ENCODE results near the gene ARF6.
A peak's percentile ranks its signal among the peaks of the same experiment; 100 is the strongest.
"Not testable (repeated sequence)": the region's sequence is repeated elsewhere in the genome, so short reads cannot be mapped to it uniquely, and the experiment has no call there.

Gene ARF6

GRCh38 chr14:49909016-49909415, 16.1 kb downstream of the ARF6 start:
- no peak for DNase-seq

GRCh38 chr14:49915085-49915484, 22.2 kb downstream of the ARF6 start:
- DNase-seq: no peak

- DNase-seq: no peak
Observed at GRCh38 chr14:49918706-49919105, 25.8 kb downstream of the ARF6 start.

GRCh38 chr14:49919825-49920659, 27.2 kb downstream of the ARF6 start:
- no peak for DNase-seq

GRCh38 chr14:49920935-49921334, 28.1 kb downstream of the ARF6 start:
- no peak for DNase-seq

- no peak for DNase-seq
Observed at GRCh38 chr14:49921401-49921800, 28.5 kb downstream of the ARF6 start.

GRCh38 chr14:49923442-49923841, 30.6 kb downstream of the ARF6 start:
- DNase-seq: no peak

GRCh38 chr14:49923881-49924280, 31.0 kb downstream of the ARF6 start:
- DNase-seq: no peak

GRCh38 chr14:49924852-49925251, 32.0 kb downstream of the ARF6 start:
- DNase-seq: no peak

- no peak for DNase-seq
Observed at GRCh38 chr14:49926803-49927202, 33.9 kb downstream of the ARF6 start.

- no peak for DNase-seq
Observed at GRCh38 chr14:49928015-49928414, 35.1 kb downstream of the ARF6 start.

- no peak for DNase-seq
Observed at GRCh38 chr14:49930720-49931119, 37.8 kb downstream of the ARF6 start.

GRCh38 chr14:49931523-49931922, 38.6 kb downstream of the ARF6 start:
- DNase-seq: no peak

GRCh38 chr14:49933128-49933527, 40.2 kb downstream of the ARF6 start:
- DNase-seq: no peak

GRCh38 chr14:49933704-49934103, 40.8 kb downstream of the ARF6 start:
- DNase-seq: no peak

- DNase-seq: no peak
Observed at GRCh38 chr14:49934646-49935045, 41.8 kb downstream of the ARF6 start.

- DNase-seq: no peak
Observed at GRCh38 chr14:49935526-49935925, 42.6 kb downstream of the ARF6 start.

- not testable (repeated sequence) for DNase-seq
Observed at GRCh38 chr14:49936246-49936645, 43.4 kb downstream of the ARF6 start.

- DNase-seq: not testable (repeated sequence)
Observed at GRCh38 chr14:49936882-49937281, 44.0 kb downstream of the ARF6 start.

GRCh38 chr14:49939215-49939614, 46.3 kb downstream of the ARF6 start:
- DNase-seq: not testable (repeated sequence)

- peak; percentile 5 for DNase-seq
Observed at GRCh38 chr14:49939884-49940510, 47.1 kb downstream of the ARF6 start.

- DNase-seq: no peak
Observed at GRCh38 chr14:49940808-49941421, 48.0 kb downstream of the ARF6 start.

GRCh38 chr14:49942090-49942489, 49.2 kb downstream of the ARF6 start:
- DNase-seq: no peak

- DNase-seq: no peak
Observed at GRCh38 chr14:49944501-49944900, 51.6 kb downstream of the ARF6 start.
